SIG-M5 treated with dmso at 0.1 percent for 504 hours (cell line): ENCODE data around the gene ASNS.

Experiments used
- DNase-seq: peaks from one replicate; lab custom pipeline; 2025; ENCODE audit not compliant: unreplicated experiment; lab: John Stamatoyannopoulos, UW

ASNS gene

GRCh38 chr7:97844036-97844435, 28.2 kb downstream of the ASNS start:
- no peak for DNase-seq

GRCh38 chr7:97842772-97843345, 29.3 kb downstream of the ASNS start:
- DNase-seq: no peak

- no peak for DNase-seq
Measured at GRCh38 chr7:97842006-97842405, 30.2 kb downstream of the ASNS start.

- DNase-seq: peak; percentile 45
Measured at GRCh38 chr7:97835296-97836138, 36.7 kb downstream of the ASNS start.

GRCh38 chr7:97819161-97819560, 53.0 kb downstream of the ASNS start:
- DNase-seq: no peak

GRCh38 chr7:97818066-97818663, 54.0 kb downstream of the ASNS start:
- DNase-seq: no peak
